CD4-positive, alpha-beta T cell (primary cell): Measurements from ENCODE around the gene TFAP2E. TPM values are rescaled to one million over a fixed set of nuclear protein-coding genes. Genes with fewer than 3 reads are reported as not detected.

Experiments used
- ATAC-seq: fragments of 200-7000 bp; cut with Tn5 transposase; one replicate; pipeline ENCODE4 v1.10.0; 2022; ENCODE audit warnings: mild to moderate bottlenecking; ENCODE audit not compliant: poor library complexity
- CTCF ChIA-PET: fragments of 350-600 bp; sonication (Branson Sonifier 250); formaldehyde crosslinking; loops from one replicate; lab custom pipeline; 2021; ENCODE audit warnings: antibody characterized with exemption, inconsistent platforms; lab: Charles Lee
- POLR2A ChIA-PET: fragments of 350-600 bp; sonication (Branson Sonifier 250); formaldehyde crosslinking; loops from one replicate; lab custom pipeline; 2021; ENCODE audit warnings: antibody characterized with exemption, inconsistent platforms; lab: Charles Lee
- DNase-seq, 14 experiments: peaks; one replicate each; pipeline ENCODE4 v3.0.0-alpha.2; 2013 to 2020; ENCODE audit warnings: mixed read lengths in 2 of 14
- H3K27ac ChIP-seq, 2 donors: one replicate each; pipeline versions ENCODE4 v1.5.1 to v1.7.0; 2013; ENCODE audit warnings: low read length in 2 of 2, low read depth in 1 of 2, mild to moderate bottlenecking in 1 of 2
- H3K27me3 ChIP-seq, 2 experiments: 1 replicate in 1 of 2; 2 replicates in 1 of 2; pipeline versions ENCODE4 v1.6.1 to v1.7.0; 2013; ENCODE audit warnings: low read length in 2 of 2, control low read depth in 1 of 2, mild to moderate bottlenecking in 1 of 2, moderate library complexity in 1 of 2; ENCODE audit not compliant: insufficient read depth in 2 of 2, control insufficient read depth in 1 of 2
- H3K36me3 ChIP-seq: one replicate; pipeline ENCODE4 v1.6.1; 2013; ENCODE audit warnings: low read length, control low read depth; ENCODE audit not compliant: insufficient read depth
- H3K4me1 ChIP-seq: one replicate; pipeline ENCODE4 v1.6.1; 2013; ENCODE audit warnings: low read length, control low read depth; ENCODE audit not compliant: insufficient read depth
- H3K4me3 ChIP-seq: one replicate; pipeline ENCODE4 v1.5.1; 2013; ENCODE audit warnings: mild to moderate bottlenecking, low read length, moderate library complexity
- H3K9me3 ChIP-seq, 2 experiments: 1 replicate in 1 of 2; 2 replicates in 1 of 2; pipeline versions ENCODE4 v1.6.1 to v1.7.0; 2013; ENCODE audit warnings: low read length in 2 of 2, mild to moderate bottlenecking in 2 of 2, control low read depth in 1 of 2, moderate library complexity in 1 of 2; ENCODE audit not compliant: control insufficient read depth in 1 of 2, insufficient read depth in 1 of 2
- H3K27ac Mint-ChIP-seq: one replicate; pipeline ENCODE4 v1.8.0; 2020; ENCODE audit warnings: mixed read lengths
- H3K27me3 Mint-ChIP-seq: one replicate; pipeline ENCODE4 v1.8.0; 2021; ENCODE audit warnings: mixed read lengths
- H3K36me3 Mint-ChIP-seq: one replicate; pipeline ENCODE4 v1.8.0; 2021; ENCODE audit warnings: low read depth, mixed read lengths
- H3K4me1 Mint-ChIP-seq: one replicate; pipeline ENCODE4 v1.8.0; 2021; ENCODE audit warnings: low read depth, mixed read lengths
- H3K4me3 Mint-ChIP-seq: one replicate; pipeline ENCODE4 v1.8.0; 2020; ENCODE audit warnings: mild to moderate bottlenecking, mixed read lengths
- H3K9me3 Mint-ChIP-seq: one replicate; pipeline ENCODE4 v1.8.0; 2020; ENCODE audit warnings: mixed read lengths
- CTCF ChIP-seq: fragments of 200-600 bp; IDR thresholded peaks from one replicate; pipeline ENCODE4 v1.8.0; 2022; ENCODE audit warnings: antibody characterized with exemption, mild to moderate bottlenecking
- intact Hi-C, 2 experiments: fragments of 100-400 bp; cut with DNase I in 1 of 2; cut with micrococcal nuclease in 1 of 2; formaldehyde crosslinking; loops; one replicate each; pipeline versions ENCODE4 v1.15.1 to v1.9.0; 2023 to 2025; cut with DNase I, micrococcal nuclease
- total RNA-seq, 174 experiments: library from RNA in 2 of 174; stranded (reverse) in 2 of 174; gene quantifications; one replicate each; pipeline ENCODE4 v1.2.3 and lab custom pipeline; 2021 to 2026

The TFAP2E gene
- total RNA-seq, 2 experiments from 2014 or later = 3.0 to 3.8 TPM

GRCh38 chr1:35568975-35569395 is 4.1 kb upstream of the TFAP2E start:
- peak; percentile 89 for TF ChIP-seq CTCF
- peaks cover 14% of the 10 kb centered on the region for H3K4me1 Mint-ChIP-seq
- ChIA-PET CTCF (interaction anchor here (0.6 to 2.1 kb wide), 19 partner anchors 9 to 201 kb away, joined by 3 to 23 read pairs (median 4); partner anchors contain the start of gene CLSPN), POLR2A (interaction anchor here (0.8 to 1.4 kb wide), 10 partner anchors 9 to 201 kb away, joined by 3 to 8 read pairs (median 4); partner anchors contain the start of genes CLSPN, KIAA0319L and NCDN)
- ATAC-seq (peak; percentile 73), DNase-seq (peak; percentile 45 to 83 (median 54))
- peaks cover 12% of the 10 kb centered on the region for H3K36me3 Mint-ChIP-seq
- H3K27ac ChIP-seq = no peak overlapping the region
- intact Hi-C loops = loop anchor here (1.0 to 2.0 kb wide), 3 partner anchors 72 to 205 kb away; partner anchors contain the start of gene PSMB2 (in 1 of the 2)
- H3K9me3 ChIP-seq = no peaks in the 10 kb centered on the region
- H3K9me3 Mint-ChIP-seq = no peaks in the 10 kb centered on the region
- H3K27me3 ChIP-seq = peaks cover 0 to 2% of the 10 kb centered on the region in 2 experiments
- no peaks in the 10 kb centered on the region for H3K27me3 Mint-ChIP-seq
- peaks cover 5% of the 10 kb centered on the region for H3K36me3 ChIP-seq
- no peak overlapping the region for H3K4me3 ChIP-seq
- H3K27ac Mint-ChIP-seq = no peak overlapping the region
- no peak overlapping the region for H3K4me3 Mint-ChIP-seq
- peaks cover 22% of the 10 kb centered on the region for H3K4me1 ChIP-seq

- TF ChIP-seq CTCF = no peak
- CTCF ChIA-PET = interaction anchor here (1.0 kb wide), 1 partner anchor 156 kb away, joined by 3 read pairs; no protein-coding TSS in a partner anchor
- H3K4me3 Mint-ChIP-seq = no peak overlapping the region
Observed at GRCh38 chr1:35569936-35570335, 3.2 kb upstream of the TFAP2E start.

GRCh38 chr1:35570589-35571137 is 2.5 kb upstream of the TFAP2E start:
- H3K4me3 ChIP-seq = no peak overlapping the region
- H3K27ac ChIP-seq = no peak overlapping the region
- H3K9me3 ChIP-seq = no peaks in the 10 kb centered on the region
- intact Hi-C loops = no loop called here
- Mint-ChIP-seq H3K36me3 (peaks cover 4% of the 10 kb centered on the region), H3K4me1 (peaks cover 11% of the 10 kb centered on the region), H3K4me3 (no peak overlapping the region), H3K27ac (no peak overlapping the region), H3K27me3 (peaks cover 5% of the 10 kb centered on the region), H3K9me3 (no peaks in the 10 kb centered on the region)
- no peak for DNase-seq
- ChIA-PET CTCF (interaction anchor here (1.0 kb wide), 1 partner anchor 156 kb away, joined by 3 read pairs; no protein-coding TSS in a partner anchor), POLR2A (interaction anchor here (0.8 to 1.0 kb wide), 3 partner anchors 11 to 34 kb away, joined by 3 to 4 read pairs (median 3); no protein-coding TSS in a partner anchor)
- H3K36me3 ChIP-seq = no peaks in the 10 kb centered on the region
- ATAC-seq = no peak
- peaks cover 11% of the 10 kb centered on the region for H3K4me1 ChIP-seq
- TF ChIP-seq CTCF = no peak
- H3K27me3 ChIP-seq = peaks cover 0 to 2% of the 10 kb centered on the region in 2 experiments

More at GRCh38 chr1:35569936-35570335, 3.2 kb upstream of the TFAP2E start:
- DNase-seq = no peak
- Histone ChIP-seq H3K36me3 (no peaks in the 10 kb centered on the region), H3K9me3 (no peaks in the 10 kb centered on the region), H3K27ac (no peak overlapping the region), H3K4me1 (peaks cover 14% of the 10 kb centered on the region), H3K27me3 (peaks cover 0 to 2% of the 10 kb centered on the region in 2 experiments), H3K4me3 (no peak overlapping the region)
- no peak for ATAC-seq
- POLR2A ChIA-PET = interaction anchor here (0.9 kb wide), 1 partner anchor 11 kb away, joined by 4 read pairs; no protein-coding TSS in a partner anchor
- no peaks in the 10 kb centered on the region for H3K9me3 Mint-ChIP-seq
- peaks cover 4% of the 10 kb centered on the region for H3K36me3 Mint-ChIP-seq
- H3K27ac Mint-ChIP-seq = no peak overlapping the region
- no peaks in the 10 kb centered on the region for H3K27me3 Mint-ChIP-seq
- H3K4me1 Mint-ChIP-seq = peaks cover 6% of the 10 kb centered on the region
- intact Hi-C loops = loop anchor here (1.0 to 2.0 kb wide), 3 partner anchors 71 to 204 kb away; partner anchors contain the start of gene PSMB2 (in 1 of the 2)
